HG02678 (cell line): ENCODE measurements around the gene EHBP1.

ENCODE experiments used
- ATAC-seq: cut with Tn5 transposase; IDR thresholded peaks from one replicate; pipeline ENCODE4 v1.9.1; 2021; ENCODE audit warnings: mild to moderate bottlenecking, moderate library complexity; ENCODE audit not compliant: unreplicated experiment

EHBP1 gene

GRCh38 chr2:63047321-63048279 lies 342.1 kb downstream of the EHBP1 start:
- no peak for ATAC-seq

DNA sequence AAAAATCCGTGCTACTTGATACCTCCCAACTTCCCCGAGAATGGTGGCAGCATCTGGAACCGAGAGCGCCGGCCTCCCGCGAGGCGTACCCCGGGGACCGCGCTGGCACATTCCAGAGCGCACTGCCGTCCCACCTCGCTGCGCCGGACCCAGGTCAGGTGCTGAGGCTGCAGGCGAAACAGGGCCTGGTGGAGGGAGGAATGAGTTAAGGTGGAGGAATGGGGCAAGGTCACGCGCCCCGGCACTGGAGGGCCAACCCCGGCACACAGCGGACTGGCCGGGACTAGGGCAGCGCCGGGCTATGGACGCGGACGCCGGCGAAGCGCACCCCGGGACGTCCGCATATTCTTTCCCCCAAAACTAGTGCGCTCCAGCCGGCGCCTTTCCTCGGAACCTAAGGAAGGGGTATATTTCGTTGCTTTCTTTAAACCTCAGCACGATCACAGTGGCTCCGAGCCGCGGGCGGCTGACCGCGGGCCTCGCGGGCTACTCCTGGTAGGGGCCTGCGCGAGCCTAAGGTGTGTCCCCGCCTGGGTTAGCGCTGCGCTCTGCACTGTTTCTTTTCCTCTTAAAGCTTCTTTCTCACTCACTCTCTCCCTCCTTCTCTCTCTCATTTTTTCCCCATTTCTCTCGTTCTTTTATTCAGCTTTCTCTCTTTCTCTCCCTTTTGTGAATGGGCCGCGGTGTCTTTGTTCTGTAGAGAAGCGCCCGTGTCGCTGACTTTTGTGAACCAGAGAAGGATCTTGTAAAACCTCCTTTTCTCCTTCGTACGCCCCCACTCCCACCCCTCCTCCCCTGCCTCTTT lies 343.1 kb downstream of the EHBP1 start:
- no peak for ATAC-seq

GRCh38 chr2:63049211-63049969 lies 343.9 kb downstream of the EHBP1 start:
- ATAC-seq, result no peak

DNA sequence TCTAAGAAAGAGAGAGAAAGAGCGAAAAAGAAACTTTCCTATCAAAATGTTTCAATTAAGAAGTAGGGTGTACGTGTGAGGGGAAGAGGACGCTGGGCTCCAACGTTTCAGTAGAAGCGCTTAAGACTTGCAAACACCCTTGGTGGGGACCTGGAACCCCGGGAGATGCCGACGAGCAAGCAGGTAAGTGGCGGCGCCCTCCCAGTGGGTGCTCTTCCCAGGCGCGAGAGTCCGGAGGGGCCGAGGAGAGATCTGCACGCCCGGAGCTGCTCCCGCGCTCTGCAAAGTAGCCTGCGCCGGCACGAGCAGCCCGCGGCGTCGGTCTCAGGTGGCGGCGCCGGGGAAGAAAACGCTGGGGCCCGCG lies 344.4 kb downstream of the EHBP1 start:
- ATAC-seq, result no peak

DNA sequence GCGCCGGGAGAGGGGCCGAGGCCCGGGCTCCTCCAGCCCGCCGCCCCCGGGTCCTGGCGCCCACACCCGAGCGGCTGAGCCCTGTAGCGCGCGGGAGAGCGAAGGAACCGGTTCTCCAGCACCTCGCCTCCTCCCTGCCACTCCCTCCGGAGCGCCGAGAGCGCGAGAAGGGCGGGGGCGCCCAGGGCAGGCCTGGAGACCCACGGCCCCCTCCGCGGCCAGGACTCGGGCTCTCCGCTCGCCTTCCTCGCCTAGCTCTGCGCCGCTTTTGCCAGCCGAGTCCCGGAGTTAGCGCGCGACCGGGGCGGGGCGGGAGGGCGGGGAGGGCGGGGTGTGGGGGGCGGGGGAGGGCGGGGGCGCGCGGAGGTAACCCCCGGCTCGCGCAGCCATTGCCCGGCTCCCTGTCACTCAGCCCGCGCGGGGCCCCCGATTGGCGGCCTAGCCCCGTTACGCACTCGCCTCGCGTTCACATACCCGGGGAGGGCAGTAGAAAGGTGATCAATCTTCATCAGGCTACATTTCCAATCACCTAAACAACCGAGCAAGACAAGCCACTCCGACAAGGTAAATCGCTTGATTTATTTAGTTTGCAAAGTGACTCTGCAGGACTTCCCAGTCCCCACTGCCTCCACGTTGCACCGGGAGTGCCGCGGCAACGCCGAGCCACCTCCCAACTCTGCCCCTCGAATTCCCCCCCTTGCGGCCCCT lies 345.0 kb downstream of the EHBP1 start, which contains the start of gene OTX1:
Gene OTX1 (plus strand): TSS at position 497 of the 708 bp plus-strand sequence. CDS start 2,161 bp downstream, outside the sequence.
- ATAC-seq, result peak; percentile 84

- ATAC-seq, result no peak
Observed at GRCh38 chr2:63051042-63051794, 345.7 kb downstream of the EHBP1 start.

DNA sequence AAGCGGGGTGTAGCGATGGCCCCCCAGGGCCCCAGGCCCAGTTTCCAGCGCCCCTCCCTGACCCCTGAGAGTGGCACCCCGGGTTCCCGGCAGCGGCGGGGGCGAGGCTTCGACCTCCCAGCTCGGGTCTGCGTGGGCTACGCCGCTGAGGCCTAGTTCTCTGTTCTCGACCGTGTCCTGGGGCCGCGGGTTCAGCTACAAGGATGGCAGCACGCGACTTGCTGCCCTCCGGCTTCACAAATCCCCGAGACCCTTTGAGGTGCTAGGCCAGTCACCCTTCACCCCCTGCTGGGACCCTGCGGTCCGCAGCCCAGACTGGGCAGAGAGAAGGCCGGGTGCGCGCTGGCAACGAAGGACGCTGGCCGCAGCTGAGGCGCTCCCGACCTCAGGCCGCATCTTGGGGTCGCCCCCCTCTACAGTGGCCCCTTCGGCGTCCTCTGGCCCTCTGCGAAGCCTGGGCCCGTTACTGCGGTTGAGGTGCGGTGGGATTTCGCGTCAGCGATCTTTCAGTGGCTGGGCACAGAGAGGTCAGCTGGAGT lies 346.4 kb downstream of the EHBP1 start:
- ATAC-seq, result no peak

DNA sequence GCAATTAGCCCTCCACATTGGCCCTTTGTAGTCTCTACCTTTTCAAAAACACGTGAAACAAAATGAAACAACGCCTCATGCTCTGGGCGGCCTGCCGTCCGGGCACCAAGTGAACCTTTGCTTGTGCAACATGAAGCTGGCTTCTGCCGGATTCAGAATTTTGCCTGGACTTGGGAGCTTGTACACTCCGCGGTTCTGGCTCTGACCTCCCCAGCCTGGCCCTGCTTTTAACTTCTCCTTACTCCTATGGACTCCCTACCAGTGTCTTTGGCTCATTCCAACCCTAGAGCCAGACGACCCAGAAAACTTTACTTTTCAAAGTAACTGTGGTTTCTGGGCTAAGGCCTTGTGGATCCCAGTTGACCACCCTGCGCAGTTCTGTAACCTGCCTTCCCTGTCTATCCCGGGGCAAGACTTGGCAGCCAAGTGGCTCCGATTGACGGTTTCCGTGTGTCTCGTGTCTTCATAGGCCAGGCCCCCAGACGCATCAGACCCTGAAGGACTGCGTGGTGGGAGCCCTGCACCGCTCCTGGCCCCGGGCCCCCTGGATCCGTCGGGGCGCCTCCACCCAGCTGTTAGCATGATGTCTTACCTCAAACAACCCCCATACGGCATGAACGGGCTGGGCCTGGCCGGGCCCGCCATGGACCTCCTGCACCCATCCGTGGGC lies 347.0 kb downstream of the EHBP1 start:
- ATAC-seq, result no peak

DNA sequence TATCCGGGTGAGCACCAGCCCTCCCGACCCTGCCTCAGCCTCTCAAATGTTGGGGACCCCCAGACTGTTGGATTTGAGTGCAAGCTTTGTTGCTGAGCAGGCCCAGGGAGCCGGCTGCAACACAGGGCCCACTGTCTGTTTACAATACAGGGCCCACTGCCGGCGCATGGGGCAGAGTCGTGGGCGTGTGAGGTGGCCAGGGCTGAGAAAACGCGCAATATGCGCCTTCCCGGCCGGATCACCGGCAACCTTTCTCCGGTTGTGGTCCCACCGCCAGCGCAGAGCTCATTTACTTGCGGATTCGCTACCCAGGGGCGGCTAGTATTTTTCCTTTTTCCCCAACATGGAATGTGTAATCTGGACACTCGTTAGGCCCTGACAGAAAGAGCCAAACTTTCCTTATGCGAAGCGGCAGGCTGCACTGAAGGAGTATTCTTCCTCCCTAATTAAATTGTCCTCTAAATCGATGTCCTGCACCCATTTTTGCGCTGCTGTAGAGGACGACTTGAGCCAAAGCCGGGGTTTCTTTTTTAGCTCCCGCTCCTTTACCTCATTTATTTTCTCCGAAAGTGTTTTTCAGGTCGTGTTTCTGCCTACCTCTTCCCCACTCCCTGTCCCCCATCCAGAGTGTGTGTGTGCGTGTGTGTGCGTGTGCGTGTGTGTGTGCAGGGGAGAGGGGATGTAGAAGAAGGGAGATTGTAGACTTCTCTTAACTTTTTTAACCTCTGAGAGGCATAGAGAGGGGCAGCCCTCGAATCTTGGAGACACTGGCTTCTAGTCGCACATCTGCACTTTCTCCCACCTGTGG lies 347.8 kb downstream of the EHBP1 start:
- no peak for ATAC-seq

GRCh38 chr2:63053889-63054602 lies 348.5 kb downstream of the EHBP1 start:
- no peak for ATAC-seq

- no peak for ATAC-seq
Observed at GRCh38 chr2:63054841-63055225, 349.3 kb downstream of the EHBP1 start.

- no peak for ATAC-seq
Observed at GRCh38 chr2:63055226-63056106, 350.0 kb downstream of the EHBP1 start.

- peak; percentile 48 for ATAC-seq
Observed at GRCh38 chr2:63056107-63057050, 350.9 kb downstream of the EHBP1 start.

DNA sequence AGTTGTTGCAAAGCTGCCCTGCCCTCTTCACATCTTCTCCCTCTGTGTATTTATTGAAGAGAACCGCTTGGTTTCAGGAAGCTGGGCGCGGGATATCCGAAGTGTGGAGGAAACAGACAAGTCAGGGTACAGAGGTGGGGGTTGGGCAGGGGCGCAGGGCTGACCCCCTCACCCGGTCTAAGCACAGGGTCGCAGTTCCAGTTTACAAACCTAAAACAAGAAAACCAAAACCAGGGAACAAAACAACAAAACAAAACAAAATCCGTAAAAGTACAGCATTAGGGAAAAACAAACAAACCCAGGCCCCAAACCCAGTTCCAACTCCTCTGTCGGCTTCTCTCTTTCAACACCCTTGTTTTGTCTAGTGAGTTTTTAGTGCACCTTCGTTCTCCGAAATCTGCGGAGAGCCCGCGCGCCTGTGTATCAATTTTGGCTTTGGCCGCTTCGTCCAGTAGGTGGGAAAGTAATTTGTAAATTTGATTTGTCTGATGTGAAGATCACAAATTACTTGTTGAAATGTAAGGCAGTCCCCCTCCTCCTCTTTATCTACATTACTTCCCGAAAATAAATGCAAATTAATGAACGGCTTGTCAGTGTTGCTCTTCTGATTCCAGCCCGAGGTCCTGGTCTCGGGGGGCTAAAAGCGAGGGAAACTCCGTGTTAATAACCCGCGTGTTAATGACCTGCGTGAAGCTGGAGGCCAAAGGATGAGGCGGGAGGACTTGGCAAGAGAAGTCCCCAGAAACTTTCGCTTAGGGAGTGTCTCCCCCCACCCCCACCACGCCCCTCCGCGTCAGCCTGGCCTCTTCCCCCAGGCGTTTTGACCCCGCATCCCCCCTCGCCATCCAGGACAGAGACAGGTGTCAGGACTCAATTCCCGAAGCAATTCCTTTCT lies 352.0 kb downstream of the EHBP1 start:
- no peak for ATAC-seq
